SJSA1 (cell line): ENCODE data around the gene NFIA. TPM values are rescaled to one million over a fixed set of nuclear protein-coding genes. Genes with fewer than 3 reads are reported as not detected.

ENCODE experiments used
- DNase-seq, 2 experiments: peaks; one replicate each; pipeline ENCODE4 v3.0.0-alpha.2; 2015 to 2020; ENCODE audit warnings: low spot score in 2 of 2, low read depth in 1 of 2
- H3K27ac ChIP-seq: fragments of 250-450 bp; sonication (Bioruptor Pico); 2 replicates; pipeline ENCODE4 v1.5.1; 2020; ENCODE audit warnings: mild to moderate bottlenecking, moderate library complexity
- H3K27me3 ChIP-seq: fragments of 250-450 bp; sonication (Bioruptor Pico); replicated peaks from 2 replicates; pipeline ENCODE4 v1.5.1; 2020; ENCODE audit warnings: mild to moderate bottlenecking, moderate library complexity
- H3K36me3 ChIP-seq: fragments of 250-450 bp; sonication (Bioruptor Pico); 2 replicates; pipeline ENCODE4 v1.5.1; 2020; ENCODE audit warnings: mild to moderate bottlenecking
- H3K4me1 ChIP-seq: fragments of 250-450 bp; sonication (Bioruptor Pico); replicated peaks from 2 replicates; pipeline ENCODE4 v1.6.1; 2021; ENCODE audit warnings: mild to moderate bottlenecking
- H3K4me3 ChIP-seq: fragments of 250-450 bp; sonication (Bioruptor Pico); 2 replicates; pipeline ENCODE4 v1.5.1; 2020; ENCODE audit warnings: mild to moderate bottlenecking
- H3K9me3 ChIP-seq: fragments of 250-450 bp; sonication (Bioruptor Pico); replicated peaks from 2 replicates; pipeline ENCODE4 v1.5.1; 2020; ENCODE audit warnings: mild to moderate bottlenecking
- total RNA-seq: library from RNA; depleted of rRNA; stranded (reverse); fragments of >200 nt; shearing (Covaris generic); gene quantifications from 2 replicates; pipeline ENCODE4 v1.2.3, GENCODE V29; 2014

Gene NFIA
- total RNA-seq, 1 experiment from 2014 or later = 0.74 TPM

- no peaks in the 10 kb centered on the region for H3K27me3 ChIP-seq
- no peak for DNase-seq
- no peak overlapping the region for H3K27ac ChIP-seq
- no peak overlapping the region for H3K4me3 ChIP-seq
- no peaks in the 10 kb centered on the region for H3K9me3 ChIP-seq
- H3K4me1 ChIP-seq = no peaks in the 10 kb centered on the region
- no peaks in the 10 kb centered on the region for H3K36me3 ChIP-seq
These were observed 276.6 kb downstream of the NFIA start for GRCh38 chr1:61358770-61359455.

GRCh38 chr1:61361931-61362330 is 279.6 kb downstream of the NFIA start:
- H3K36me3 ChIP-seq = no peaks in the 10 kb centered on the region
- no peaks in the 10 kb centered on the region for H3K9me3 ChIP-seq
- no peak overlapping the region for H3K4me3 ChIP-seq
- no peaks in the 10 kb centered on the region for H3K27me3 ChIP-seq
- H3K4me1 ChIP-seq = no peaks in the 10 kb centered on the region
- no peak for DNase-seq
- H3K27ac ChIP-seq = no peak overlapping the region

- no peaks in the 10 kb centered on the region for H3K36me3 ChIP-seq
- H3K9me3 ChIP-seq = no peaks in the 10 kb centered on the region
- no peak for DNase-seq
- no peak overlapping the region for H3K4me3 ChIP-seq
- no peaks in the 10 kb centered on the region for H3K4me1 ChIP-seq
- no peaks in the 10 kb centered on the region for H3K27me3 ChIP-seq
- no peak overlapping the region for H3K27ac ChIP-seq
These were observed 280.0 kb downstream of the NFIA start for GRCh38 chr1:61362351-61362750.

DNA sequence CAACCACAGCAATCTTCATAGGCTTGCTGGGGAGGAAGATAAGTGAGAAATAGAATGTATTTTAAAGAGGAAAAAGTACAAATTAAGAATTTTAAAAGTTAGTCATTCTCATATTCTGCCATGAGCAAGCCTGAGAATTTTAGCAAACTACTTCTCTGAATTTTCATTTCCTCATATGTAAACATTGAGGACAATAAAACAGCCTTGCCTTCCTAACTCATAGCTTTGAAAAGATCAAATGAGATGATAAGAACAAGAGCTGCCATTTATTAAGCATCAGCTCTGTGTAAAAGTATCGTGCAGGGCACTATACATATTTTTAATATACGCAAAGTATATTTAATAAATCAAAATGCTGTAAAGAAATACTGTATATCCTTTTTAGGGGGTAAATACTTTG is 286.0 kb downstream of the NFIA start:
- no peak for DNase-seq
- Histone ChIP-seq H3K27ac (no peak overlapping the region), H3K9me3 (no peaks in the 10 kb centered on the region), H3K27me3 (no peaks in the 10 kb centered on the region), H3K4me3 (no peak overlapping the region), H3K36me3 (no peaks in the 10 kb centered on the region), H3K4me1 (no peaks in the 10 kb centered on the region)

DNA sequence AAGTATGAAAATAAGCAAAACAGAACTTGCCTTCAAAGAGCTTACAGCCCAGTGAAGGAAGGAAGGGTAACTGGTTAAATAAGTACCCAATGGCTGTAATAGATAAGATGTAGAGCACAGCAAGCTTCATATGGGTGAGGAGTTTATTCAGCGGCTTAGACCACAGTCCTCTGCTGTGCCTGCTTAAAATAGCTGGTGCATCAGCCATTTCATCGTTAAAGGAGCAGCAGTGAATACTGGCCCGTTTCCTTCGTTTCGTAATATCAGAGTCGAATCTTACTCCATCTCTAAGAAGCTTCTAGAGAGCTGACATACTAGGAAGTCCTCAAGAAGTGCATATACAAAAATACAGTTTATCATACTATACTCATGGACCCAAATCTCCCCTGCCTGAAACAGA is 286.5 kb downstream of the NFIA start:
- H3K27me3 ChIP-seq = no peaks in the 10 kb centered on the region
- H3K27ac ChIP-seq = no peak overlapping the region
- H3K4me1 ChIP-seq = no peaks in the 10 kb centered on the region
- no peaks in the 10 kb centered on the region for H3K9me3 ChIP-seq
- H3K4me3 ChIP-seq = no peak overlapping the region
- no peak for DNase-seq
- H3K36me3 ChIP-seq = no peaks in the 10 kb centered on the region

GRCh38 chr1:61370177-61370912 is 288.0 kb downstream of the NFIA start:
- Histone ChIP-seq H3K4me1 (no peaks in the 10 kb centered on the region), H3K27me3 (no peaks in the 10 kb centered on the region), H3K27ac (no peak overlapping the region), H3K9me3 (no peaks in the 10 kb centered on the region), H3K4me3 (no peak overlapping the region), H3K36me3 (no peaks in the 10 kb centered on the region)
- DNase-seq = no peak

DNA sequence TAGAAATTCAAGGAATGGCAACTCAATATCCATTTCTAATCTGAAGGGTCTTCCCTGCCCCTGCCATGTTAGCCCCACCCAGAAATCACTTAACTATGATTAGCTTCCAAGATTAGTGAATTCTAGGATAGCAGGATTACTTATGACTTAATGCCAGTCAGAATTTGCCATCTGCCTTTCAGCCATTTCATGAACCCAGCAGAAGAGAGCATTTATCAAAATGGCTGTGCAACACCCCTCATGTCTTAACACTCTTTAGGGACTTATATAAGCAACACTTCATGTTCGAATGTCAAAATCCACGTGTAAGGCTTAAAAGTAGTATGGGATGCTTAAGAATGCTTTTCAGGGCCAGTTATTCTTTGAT is 288.5 kb downstream of the NFIA start:
- Histone ChIP-seq H3K27me3 (no peaks in the 10 kb centered on the region), H3K4me1 (no peaks in the 10 kb centered on the region), H3K27ac (no peak overlapping the region), H3K9me3 (no peaks in the 10 kb centered on the region), H3K4me3 (no peak overlapping the region), H3K36me3 (no peaks in the 10 kb centered on the region)
- no peak for DNase-seq

GRCh38 chr1:61372944-61373343 is 290.6 kb downstream of the NFIA start:
- DNase-seq = no peak
- no peaks in the 10 kb centered on the region for H3K27me3 ChIP-seq
- H3K4me3 ChIP-seq = no peak overlapping the region
- no peak overlapping the region for H3K27ac ChIP-seq
- H3K9me3 ChIP-seq = no peaks in the 10 kb centered on the region
- no peaks in the 10 kb centered on the region for H3K4me1 ChIP-seq
- H3K36me3 ChIP-seq = no peaks in the 10 kb centered on the region

DNA sequence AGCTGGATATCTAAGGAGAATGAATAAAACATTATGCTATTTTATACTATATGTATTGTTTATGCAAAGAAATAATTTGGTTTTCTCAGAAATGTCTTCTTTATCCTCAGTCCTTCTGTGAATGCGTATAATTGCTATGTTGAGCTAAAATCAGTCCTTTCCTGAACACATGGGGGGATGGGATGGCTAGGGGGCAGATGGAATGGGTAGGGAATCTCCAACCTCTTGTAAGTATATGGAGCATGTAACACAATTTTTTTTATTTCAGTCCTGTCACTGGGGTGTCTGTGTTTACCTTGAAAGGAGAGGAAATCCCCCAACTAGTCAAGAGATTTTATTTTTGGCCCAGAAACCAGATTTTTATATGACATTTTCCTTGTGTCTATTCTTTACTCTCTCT is 291.8 kb downstream of the NFIA start:
- DNase-seq = no peak
- Histone ChIP-seq H3K4me3 (no peak overlapping the region), H3K4me1 (no peaks in the 10 kb centered on the region), H3K9me3 (no peaks in the 10 kb centered on the region), H3K27me3 (no peaks in the 10 kb centered on the region), H3K27ac (no peak overlapping the region), H3K36me3 (no peaks in the 10 kb centered on the region)

GRCh38 chr1:61375082-61375880 is 292.9 kb downstream of the NFIA start:
- no peaks in the 10 kb centered on the region for H3K27me3 ChIP-seq
- no peak overlapping the region for H3K27ac ChIP-seq
- H3K4me3 ChIP-seq = no peak overlapping the region
- no peaks in the 10 kb centered on the region for H3K9me3 ChIP-seq
- no peaks in the 10 kb centered on the region for H3K4me1 ChIP-seq
- DNase-seq = no peak
- H3K36me3 ChIP-seq = no peaks in the 10 kb centered on the region

- Histone ChIP-seq H3K4me1 (no peaks in the 10 kb centered on the region), H3K36me3 (no peaks in the 10 kb centered on the region), H3K9me3 (no peaks in the 10 kb centered on the region), H3K4me3 (no peak overlapping the region), H3K27me3 (no peaks in the 10 kb centered on the region), H3K27ac (no peak overlapping the region)
- DNase-seq = no peak
These were observed 293.8 kb downstream of the NFIA start for GRCh38 chr1:61376151-61376550.

GRCh38 chr1:61377242-61377958 is 295.0 kb downstream of the NFIA start:
- Histone ChIP-seq H3K36me3 (no peaks in the 10 kb centered on the region), H3K27me3 (no peaks in the 10 kb centered on the region), H3K9me3 (no peaks in the 10 kb centered on the region), H3K4me3 (no peak overlapping the region), H3K4me1 (no peaks in the 10 kb centered on the region), H3K27ac (no peak overlapping the region)
- DNase-seq = no peak

GRCh38 chr1:61378494-61379180 is 296.3 kb downstream of the NFIA start:
- Histone ChIP-seq H3K36me3 (no peaks in the 10 kb centered on the region), H3K4me1 (no peaks in the 10 kb centered on the region), H3K27ac (no peak overlapping the region), H3K4me3 (no peak overlapping the region), H3K9me3 (no peaks in the 10 kb centered on the region), H3K27me3 (no peaks in the 10 kb centered on the region)
- DNase-seq = no peak
